NB4 (cell line): ENCODE results near the gene ANKRD42.

Experiments used
- MYC ChIP-seq: IDR thresholded peaks from 2 replicates; pipeline ENCODE4 v1.6.1; 2011; ENCODE audit warnings: low read depth, low read length
- TF ChIP-seq, protein P1 (sequence below): IDR thresholded peaks from one replicate; pipeline ENCODE4 v1.5.1; 2012; ENCODE audit warnings: low read depth, low read length

- TF ChIP-seq, protein P1, sequence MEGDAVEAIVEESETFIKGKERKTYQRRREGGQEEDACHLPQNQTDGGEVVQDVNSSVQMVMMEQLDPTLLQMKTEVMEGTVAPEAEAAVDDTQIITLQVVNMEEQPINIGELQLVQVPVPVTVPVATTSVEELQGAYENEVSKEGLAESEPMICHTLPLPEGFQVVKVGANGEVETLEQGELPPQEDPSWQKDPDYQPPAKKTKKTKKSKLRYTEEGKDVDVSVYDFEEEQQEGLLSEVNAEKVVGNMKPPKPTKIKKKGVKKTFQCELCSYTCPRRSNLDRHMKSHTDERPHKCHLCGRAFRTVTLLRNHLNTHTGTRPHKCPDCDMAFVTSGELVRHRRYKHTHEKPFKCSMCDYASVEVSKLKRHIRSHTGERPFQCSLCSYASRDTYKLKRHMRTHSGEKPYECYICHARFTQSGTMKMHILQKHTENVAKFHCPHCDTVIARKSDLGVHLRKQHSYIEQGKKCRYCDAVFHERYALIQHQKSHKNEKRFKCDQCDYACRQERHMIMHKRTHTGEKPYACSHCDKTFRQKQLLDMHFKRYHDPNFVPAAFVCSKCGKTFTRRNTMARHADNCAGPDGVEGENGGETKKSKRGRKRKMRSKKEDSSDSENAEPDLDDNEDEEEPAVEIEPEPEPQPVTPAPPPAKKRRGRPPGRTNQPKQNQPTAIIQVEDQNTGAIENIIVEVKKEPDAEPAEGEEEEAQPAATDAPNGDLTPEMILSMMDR = no peak
- no peak for TF ChIP-seq MYC
Observed at GRCh38 chr11:83175815-83176214, 17.7 kb upstream of the ANKRD42 start.
